COLO829 (cell line): Measurements from ENCODE around the gene CHIT1.
A peak's percentile ranks its signal among the peaks of the same experiment; 100 is the strongest.

Source experiments
- DNase-seq: peaks from one replicate; pipeline ENCODE4 v3.0.0; 2012; ENCODE audit warnings: low spot score

CHIT1 gene

DNA sequence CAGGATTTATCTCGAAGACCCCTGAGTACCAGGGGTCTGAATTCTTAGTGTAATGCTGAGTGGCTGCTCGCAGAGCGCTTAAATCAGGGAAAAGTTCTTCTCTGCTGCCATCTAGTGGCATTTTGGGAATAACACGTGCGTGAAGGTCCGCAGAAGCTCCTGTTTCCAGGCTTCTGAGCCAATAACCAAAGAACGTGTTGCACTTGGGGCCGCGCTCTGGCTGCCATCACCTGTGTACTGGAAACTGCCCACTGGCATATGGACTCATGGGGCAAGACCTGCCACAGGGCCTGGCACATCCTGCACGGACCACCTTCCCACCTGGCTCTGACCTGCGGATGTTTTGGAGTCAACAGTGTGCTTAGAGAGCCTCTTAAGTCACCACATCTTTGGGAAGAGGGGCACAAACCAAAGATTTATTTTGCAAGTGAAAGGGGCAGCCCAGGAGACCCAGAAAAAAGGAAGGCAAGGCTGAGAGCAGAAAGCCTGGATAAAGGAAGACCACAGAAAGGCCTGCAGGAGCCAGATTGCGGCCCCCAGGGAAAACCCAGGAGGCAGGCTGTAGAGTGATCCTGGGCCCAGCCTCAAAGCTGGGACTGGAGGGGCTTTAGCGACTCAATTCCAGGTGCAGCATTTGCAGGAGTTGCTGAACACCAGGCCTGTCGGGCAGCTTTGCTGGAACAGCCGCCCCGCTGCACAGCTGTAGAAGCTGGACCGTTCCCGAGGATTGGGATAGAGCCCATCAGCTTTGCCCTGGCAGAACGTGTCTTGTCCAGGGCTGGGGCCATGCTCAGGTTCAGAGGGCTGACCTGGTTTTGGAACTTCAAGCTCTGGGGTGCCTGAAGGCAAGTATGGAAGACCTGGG is 13.0 kb downstream of the CHIT1 start:
- DNase-seq = peak; percentile 75

DNA sequence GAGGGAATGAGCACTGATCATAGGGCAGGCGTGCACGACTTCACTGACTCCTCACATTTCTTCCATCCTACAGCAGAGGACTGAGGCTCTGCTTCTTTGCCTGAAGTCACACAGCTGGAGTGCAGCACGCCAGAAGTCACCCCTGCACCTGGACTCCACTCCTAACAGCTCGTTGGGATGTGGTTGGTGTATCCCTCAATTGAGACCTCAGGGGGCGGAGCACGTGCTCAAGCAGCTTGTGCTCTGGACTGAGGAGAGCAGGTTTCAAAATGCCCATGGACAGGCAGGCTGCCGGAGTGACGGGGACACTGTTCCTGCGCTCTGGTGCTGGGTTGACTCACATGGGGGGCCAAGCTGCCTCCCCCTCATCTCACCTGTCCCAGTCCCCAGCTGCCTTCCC is 13.9 kb downstream of the CHIT1 start:
- no peak for DNase-seq

DNA sequence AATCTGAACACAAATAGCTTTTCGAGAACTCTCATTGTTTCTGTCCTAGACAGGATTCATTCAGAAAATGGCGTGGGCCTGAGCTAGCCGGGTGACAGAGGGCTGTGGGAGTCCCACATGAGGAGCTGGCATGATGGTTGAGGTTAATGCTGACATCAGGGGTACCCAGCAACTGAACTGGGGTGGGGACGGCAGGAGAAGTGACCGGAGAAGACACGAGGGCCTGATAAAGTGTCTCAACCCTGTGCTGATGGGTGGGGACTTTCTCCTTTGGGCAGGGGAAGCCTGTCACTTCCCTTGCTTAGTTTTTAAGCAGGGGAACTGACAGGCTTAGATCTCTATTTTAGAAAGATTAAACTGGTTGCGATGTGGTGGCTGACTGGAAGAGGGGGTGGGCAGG is 14.6 kb downstream of the CHIT1 start:
- DNase-seq = no peak

DNA sequence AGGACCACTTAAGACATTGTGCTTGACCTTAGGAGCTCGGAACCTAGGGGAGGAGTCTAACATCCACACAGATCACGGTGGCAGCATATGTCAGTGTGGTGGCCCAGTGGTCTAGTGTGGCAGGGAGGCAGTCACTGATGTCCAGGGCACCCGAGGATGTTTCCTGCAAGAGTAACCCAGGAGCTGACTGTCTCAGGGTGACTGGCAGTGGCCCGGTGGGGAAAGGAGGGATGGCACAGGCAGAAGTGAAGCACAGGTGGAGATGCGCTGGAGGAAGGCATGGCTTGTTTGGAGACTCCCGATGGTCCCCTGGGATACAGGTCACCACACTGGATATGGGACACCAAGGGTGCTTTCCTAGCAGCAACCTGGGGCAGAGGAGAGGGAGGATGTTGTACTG is 16.3 kb downstream of the CHIT1 start:
- no peak for DNase-seq

DNA sequence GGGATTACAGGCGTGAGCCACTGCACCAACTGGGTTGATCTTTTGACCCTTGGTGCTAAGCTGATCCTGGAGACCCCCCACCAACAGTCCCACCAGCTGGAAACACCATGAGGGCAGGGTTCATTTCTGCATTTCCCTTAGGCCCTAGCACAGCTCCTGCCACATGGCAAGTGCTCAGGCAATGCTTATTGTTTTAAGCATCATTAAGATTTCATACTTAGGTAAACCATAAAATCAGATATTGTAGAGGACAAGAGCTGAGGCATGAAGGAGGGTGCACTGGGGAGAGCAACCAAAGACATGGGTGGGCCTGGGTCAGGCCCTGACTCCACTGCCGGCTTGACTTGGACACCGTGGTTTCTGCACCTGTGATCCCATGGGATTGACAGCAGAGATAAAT is 17.7 kb downstream of the CHIT1 start:
- DNase-seq = no peak

DNA sequence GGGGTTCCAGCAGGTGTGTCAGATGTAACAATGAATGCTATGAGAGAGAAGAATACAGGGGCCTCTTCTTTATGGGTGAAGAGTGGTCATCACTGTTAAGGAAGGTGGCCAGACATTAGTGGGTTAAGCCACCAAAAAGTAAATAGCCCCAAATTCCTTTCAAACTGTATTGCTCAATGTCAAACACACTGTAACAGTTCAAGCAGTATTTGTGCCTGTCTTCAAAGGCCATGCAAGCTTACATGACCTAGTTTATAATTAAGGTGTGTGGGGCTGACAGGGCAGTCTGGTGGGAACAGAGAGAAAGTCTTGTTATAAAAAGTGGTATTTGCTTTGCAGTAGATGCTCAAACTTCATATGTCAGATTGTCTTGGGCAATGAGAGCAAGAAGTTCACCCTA is 18.5 kb downstream of the CHIT1 start:
- no peak for DNase-seq

DNA sequence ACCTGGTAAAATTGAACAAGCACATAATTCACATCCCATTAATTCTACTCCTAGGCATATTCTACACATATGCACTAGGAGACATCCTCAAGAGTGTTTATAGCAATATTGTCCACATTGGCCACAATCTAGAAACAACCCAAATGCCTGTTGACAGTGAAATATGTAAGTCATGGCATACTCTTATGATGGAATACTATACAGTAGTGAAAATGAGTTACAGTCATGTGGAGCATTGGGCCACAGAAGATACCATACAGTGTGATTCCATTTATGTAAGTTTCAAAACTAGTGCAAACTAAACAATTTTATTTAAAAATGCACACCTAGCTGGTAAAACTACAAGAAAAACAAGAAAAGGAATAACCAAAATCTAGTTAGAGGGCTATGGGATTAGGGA is 19.1 kb downstream of the CHIT1 start:
- DNase-seq = no peak

DNA sequence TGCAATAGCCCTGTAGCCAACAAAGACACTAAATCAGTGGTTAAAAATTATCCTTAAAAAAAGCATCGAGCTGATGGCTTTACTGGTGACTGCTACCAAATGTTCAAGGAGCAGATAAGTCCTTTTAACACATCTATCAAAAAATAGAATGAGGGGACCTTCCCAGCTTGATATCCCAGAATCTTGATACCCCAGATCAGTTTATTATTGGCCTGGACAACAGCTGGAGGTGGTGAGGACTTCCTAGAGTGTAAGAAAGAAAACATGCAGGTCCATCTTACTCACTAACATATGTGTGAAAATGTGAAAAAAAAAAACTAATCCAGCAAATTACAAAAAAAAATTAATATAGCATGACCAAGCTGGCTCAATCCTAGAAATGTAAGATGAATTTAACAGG is 21.3 kb downstream of the CHIT1 start:
- DNase-seq = no peak

DNA sequence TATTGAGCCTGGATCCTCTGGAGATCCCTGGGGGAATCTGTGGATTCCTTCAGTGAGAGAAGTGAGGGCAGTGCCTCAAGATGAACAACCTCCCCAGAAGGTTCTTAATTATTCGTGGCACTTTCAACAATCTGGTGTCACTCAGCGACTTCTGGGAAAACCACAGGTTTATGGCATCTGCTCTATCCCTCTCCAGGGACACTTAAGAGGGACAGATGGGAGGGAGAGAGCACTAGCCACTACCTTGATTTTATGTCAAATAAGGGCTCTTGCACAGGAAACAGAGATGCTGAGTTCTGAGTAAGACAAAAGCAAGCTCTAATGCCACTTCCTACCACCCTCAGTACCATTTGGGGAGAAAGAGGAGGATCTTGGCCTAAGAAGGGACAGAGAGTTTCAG is 21.7 kb downstream of the CHIT1 start:
- no peak for DNase-seq

DNA sequence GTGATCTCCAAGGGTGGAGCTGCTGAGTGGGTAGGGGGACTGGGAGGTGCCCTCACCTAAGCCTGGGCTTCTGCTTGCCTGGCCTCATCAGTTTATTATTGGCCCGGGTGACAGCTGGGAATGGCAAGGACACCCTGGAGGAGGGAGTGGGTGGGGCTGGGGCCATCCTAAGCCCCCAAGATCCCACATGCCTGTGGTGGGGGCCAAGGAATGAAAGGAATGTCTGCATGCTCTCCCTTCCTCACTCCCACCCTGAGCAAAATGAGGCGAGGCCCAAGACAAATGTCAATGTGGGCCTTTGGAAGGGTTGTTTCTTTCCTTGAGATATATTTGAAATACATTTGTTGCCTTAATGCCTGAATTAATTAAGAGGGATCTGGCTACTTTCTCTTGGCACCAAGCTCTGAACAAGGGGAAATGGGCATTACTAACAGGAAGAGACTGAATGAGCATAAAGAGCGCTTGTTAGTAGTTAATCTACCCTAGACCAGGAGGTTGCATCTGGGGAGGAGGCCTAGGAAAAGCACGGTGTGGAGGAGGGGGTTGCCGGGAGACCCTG is 23.3 kb downstream of the CHIT1 start:
- DNase-seq = no peak

DNA sequence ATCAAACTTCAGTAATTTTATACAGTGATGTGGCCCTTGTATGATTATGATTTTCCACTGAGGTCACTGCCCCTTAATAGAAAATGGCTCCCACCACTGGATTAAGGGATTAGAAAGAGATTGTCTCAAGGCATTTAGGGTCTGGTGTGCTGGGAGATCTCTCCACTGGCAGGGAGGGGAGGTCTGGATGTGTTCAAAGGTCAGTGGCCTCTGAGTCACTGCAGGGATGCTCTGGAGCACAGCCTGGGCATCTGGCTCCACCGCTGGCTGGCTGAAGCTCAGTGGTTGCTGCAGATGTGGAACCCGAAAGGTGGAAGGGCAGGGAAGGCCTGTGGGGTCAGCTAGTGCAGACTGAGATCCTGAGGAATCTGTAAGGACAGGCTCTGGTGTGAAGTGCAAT is 24.7 kb downstream of the CHIT1 start:
- DNase-seq = no peak

DNA sequence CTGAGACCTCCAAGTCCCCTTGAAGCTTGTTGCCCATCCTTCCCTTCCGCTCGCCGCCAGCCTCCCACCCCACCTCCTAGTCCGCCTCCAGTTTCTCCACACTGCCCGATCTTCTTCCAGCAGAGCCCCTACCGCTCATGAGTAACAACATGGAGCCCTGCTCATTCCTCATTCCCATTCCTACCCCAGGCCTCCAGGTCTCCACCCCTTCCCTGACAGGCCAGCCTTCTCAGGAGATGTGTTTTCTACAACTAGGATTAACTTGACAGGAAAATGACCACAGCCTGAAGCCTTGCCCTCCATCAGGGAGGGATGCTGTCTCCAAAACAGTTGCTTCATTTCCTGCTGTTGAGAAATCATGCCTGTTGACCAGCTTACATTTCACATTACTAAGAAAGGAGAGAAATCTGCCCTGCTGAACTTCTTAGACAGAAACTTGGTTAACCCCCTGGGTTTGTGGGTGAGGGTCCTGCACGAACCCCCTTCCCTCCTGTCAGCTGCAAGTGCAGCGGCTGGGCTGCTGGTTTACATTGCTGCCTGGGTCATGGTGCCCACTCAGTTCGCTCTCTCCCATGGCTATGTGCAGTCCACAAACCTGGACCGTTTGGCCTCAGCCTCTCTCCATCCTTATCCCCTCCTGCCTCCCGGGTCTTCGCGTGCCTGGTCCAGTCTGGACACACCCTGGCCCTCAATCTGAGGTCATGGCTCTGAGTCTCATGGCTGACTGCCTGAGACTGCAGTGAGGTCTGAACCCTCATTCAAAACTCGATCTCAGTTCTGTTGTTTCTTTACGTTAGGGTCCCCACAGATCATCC is 26.8 kb downstream of the CHIT1 start:
- DNase-seq = no peak

DNA sequence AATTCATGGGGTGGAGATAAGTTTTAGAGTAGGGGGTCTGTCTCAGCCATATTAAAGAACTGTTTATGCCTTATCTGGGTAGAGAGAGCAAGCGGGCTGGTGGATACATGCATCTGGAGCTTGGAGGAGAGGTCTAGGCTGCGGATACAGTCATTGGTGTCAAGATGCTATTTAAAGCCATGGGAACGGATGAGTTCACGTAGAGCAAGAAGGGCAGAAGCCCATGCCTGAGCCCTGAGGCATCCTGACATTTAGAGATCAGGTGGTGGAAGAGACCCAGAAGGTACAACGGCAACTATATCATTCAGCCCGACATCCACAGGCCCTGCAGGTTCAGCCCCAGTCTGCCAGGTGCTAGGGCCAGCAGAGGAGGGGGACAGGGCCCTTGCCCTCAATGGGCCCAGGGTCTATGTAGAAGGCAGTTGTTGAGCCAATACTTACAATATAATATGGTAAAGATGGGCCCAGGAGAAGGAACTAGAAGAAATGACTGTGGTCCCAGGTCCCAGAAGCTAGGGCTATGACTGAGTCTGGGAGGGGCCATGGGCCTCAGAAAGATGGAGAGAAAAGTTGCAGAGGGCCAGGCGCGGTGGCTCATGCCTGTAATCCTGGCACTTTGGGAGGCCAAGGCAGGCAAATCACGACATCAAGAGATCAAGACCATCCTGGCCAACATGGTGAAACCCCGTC is 27.8 kb downstream of the CHIT1 start:
- DNase-seq = no peak

DNA sequence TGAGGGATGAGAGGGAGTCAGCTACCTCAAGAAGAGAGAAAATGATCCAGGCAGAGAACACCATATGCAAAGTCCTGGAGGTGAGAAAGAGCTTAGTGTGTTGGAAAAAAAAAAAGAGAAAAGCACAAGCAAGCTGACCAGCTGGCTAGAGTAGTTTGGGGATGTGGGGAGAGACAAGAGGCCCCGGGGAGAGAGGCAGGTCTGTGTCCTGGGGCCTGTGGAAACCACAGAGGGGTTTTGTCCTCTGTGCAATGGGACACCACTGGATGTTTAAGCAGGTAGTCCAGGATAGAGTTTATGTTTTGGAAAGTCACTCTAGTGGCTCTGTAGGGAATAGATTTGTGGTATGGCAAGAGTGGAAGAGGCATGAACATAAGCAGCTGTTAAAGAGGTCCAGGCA is 28.6 kb downstream of the CHIT1 start:
- DNase-seq = no peak

DNA sequence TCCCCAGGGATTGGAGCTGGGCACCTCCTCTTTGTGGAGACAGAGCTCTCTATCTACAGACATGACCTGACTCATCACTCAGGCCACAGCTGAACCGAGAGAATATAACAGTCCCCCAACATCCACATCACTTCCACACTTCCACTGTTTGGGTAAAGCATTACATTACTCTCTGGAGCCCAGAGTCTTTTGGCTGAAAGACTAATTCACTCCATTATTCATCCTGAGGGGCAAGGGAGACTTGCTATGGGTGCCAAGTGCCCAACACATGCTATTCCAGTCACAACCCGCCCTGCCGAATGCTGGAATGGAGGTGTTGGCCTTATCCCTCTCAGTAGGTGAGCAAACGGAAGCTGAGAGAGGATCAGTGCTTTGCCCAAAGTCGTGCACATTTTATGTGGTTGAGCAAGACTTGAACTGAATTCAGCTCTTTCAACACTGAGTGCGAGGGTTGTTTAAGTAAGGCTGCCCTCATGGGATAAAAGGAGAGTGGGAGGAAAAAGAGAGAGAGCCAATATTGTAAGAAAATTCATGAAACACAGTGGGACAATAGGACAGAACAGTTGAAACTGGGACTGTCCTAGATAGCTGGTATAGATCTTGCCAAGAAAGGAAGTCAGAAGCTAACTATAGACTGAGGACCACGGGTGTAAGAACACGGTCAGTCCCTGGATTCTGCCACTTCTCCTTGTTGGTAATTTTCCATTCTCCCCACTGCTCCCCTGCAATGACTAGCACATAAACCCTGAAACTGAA is 29.5 kb downstream of the CHIT1 start:
- DNase-seq = peak; percentile 83

DNA sequence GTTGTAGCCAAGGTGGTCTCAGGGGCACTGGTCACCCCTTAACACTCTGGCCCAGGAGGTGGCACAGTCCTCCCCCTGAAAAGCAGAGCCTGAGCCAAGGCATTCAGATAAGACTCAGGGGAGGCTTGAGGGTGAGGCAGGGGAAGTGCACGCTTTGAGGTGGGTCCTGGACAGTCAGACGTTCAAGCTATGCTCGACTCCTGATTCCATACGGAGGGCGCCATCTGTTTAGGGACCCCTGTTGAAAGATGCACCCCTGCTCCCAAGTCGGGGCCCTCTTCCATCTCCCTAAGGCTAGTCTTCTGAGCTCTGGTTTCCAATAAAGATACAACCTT is 30.0 kb downstream of the CHIT1 start:
- DNase-seq = no peak

DNA sequence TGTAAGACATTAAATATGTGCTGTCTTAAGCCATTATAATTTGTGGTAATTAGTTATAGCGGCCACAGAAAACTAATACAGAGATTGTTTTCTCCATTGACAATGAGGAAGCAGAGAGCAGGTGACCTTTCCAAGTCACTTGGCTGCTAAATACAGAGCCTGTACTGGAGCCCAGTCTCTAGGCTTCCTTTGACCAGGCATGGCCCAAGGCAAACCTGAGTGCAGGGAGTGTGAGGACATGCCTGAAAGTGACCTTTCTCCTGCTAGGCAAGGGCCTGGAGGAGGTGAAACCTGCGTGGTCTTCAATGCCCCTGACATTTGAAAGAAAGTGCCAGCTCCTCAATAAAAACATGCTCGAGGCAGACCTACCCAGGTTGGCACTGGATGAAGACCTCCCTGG is 30.5 kb downstream of the CHIT1 start:
- no peak for DNase-seq

DNA sequence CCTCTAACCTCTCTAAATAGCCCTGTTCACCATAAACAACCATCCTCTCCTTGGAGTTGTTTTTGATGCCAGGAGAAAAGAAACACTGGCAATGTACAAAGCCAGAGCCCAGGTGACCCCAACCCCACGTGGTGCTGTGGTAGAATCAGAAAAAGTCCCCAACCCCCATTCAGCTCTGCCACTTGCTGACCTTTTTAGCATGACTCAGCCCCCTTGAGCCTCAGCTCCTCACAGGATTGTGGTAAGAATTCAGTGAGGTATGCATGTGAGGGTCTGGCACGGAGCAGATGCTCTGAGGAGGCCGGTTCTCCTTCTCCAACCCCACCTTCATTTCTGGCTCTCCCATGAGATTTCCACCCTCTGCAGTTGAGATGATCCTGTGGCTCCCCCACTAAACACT is 31.8 kb downstream of the CHIT1 start:
- DNase-seq = peak; percentile 40

DNA sequence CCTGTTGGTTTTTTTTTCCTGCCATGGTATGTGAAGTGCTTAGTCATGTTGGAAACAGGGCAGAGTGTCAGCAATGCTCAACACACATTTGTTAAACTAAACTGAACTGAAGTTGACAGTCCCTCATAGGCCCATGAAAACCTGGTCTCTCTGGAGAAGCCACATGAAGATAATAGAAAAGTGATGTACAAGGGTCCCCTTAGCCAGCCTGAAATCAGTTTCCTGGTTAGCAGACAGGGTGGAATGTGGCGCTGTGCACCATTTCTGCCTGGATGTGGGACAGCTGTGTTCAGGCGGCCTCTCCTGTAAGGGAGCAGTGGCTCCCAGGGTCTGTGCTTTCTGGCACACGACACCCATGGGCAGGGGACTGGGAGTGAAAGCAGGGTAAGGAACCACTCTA is 33.1 kb downstream of the CHIT1 start:
- no peak for DNase-seq

DNA sequence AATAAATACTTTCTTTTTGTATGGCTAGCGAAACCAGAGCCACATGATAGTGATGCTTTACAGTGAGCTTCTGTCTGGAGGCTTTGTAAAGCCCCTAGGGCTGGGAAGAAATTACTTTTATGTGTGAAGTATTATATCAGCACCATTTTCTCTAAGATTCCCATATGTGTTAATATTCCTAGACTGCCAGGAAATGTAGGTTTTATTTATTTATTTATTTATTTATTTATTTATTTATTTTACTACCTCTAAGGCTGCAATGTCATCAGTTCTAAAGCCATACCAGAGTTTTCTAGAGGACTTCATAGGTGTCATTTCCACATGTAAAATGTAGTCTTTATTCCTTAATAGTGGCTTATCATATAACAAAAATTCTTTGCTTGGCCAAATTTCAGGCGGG is 38.5 kb downstream of the CHIT1 start:
- no peak for DNase-seq

DNA sequence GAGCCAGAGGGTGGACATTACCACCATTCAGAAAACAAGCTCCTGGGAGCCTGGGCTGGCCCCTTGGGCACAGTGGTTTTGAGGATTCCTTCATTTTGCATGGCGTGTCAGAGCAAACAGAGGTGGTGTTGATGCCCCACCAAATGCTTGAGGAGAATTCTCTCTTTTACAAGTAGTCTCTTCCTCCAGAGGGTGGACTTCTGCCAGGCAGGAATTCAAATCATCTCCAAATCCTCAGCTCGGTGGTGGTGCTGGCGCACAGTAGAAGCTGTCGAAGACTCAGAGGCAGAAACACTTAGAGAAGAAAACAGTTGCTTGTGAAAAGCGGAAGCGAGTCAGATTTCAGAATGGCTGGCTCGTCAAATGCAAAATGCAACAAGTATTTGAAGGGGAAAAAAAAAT is 39.5 kb downstream of the CHIT1 start:
- DNase-seq = peak; percentile 23

DNA sequence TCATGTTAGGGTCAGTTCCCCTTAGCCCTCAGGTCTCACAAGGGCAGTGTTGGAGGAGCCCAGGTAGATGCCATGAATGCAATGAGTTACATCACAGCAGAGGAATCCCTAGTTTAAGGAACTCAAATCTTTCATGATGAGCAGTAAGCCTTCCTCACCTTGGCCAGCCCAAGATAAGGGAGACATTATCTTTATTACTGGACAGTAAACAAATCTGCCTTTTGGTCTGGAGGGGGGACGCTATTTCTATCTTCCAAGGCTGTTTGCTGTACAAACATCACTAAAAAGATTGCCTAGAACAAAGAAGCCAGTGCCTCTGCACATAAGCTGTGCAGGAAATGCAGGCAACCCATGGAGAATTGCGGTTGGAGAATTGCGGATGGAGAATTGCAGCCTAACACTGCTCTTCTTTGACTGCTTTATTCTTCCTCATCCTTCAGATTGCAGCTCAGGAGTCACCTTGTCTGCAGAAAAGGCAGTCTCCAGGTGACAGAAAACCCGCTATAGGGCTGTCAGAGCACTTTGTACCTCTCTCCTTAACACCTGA is 40.7 kb downstream of the CHIT1 start:
- DNase-seq = no peak
